Thyroid gland (tissue), 4 donors: Measurements from ENCODE around the gene SPINK1. TPM values are rescaled to one million over a fixed set of nuclear protein-coding genes. Genes with fewer than 3 reads are reported as not detected.
A peak's percentile ranks its signal among the peaks of the same experiment; 100 is the strongest.
"Not testable (repeated sequence)": the region's sequence is repeated elsewhere in the genome, so short reads cannot be mapped to it uniquely, and the experiment has no call there.

ENCODE experiments used
- DNase-seq, 2 donors: peaks; one replicate each; pipeline ENCODE4 v3.0.0-alpha.2; 2019
- H3K27ac ChIP-seq, 3 donors: fragments of 200-600 bp; sonication (generic); 1 replicate in 2 of 3; 2 replicates in 1 of 3; pipeline ENCODE4 v1.5.1; 2016 to 2019; ENCODE audit warnings: mild to moderate bottlenecking in 1 of 3, moderate library complexity in 1 of 3
- H3K27me3 ChIP-seq: fragments of 200-600 bp; sonication (generic); one replicate; pipeline ENCODE4 v1.5.1; 2019
- H3K36me3 ChIP-seq, 2 donors: fragments of 200-600 bp; sonication (generic); one replicate each; pipeline ENCODE4 v1.5.1; 2016 to 2019
- H3K4me1 ChIP-seq, 2 donors: fragments of 200-600 bp; sonication (generic); one replicate each; pipeline ENCODE4 v1.5.1; 2017 to 2019
- H3K4me3 ChIP-seq, 3 donors: fragments of 200-600 bp; sonication (generic); replicated peaks in 1 of 3; 1 replicate in 2 of 3; 2 replicates in 1 of 3; pipeline ENCODE4 v1.5.1; 2016; ENCODE audit warnings: mild to moderate bottlenecking in 1 of 3
- H3K9me3 ChIP-seq: fragments of 200-600 bp; sonication (generic); one replicate; pipeline ENCODE4 v1.5.1; 2017
- POLR2A ChIP-seq, 2 donors: fragments of 450-650 bp; IDR thresholded peaks; one replicate each; pipeline ENCODE4 v1.6.1; 2017; ENCODE audit warnings: antibody characterized with exemption in 2 of 2, mild to moderate bottlenecking in 2 of 2, moderate library complexity in 1 of 2
- WGBS, 2 donors: methylation state at CpG; one replicate each; pipeline ENCODE4 v1.1.5; 2017; 5-methylcytosine and 5-hydroxymethylcytosine counted together
- intact Hi-C: fragments of 100-400 bp; cut with DNase I; formaldehyde crosslinking; loops from one replicate; pipeline ENCODE4 v1.15.1; 2023
- total RNA-seq, 4 donors: library from RNA; depleted of rRNA; stranded (reverse); fragments of >200 nt; gene quantifications; one replicate each; pipeline ENCODE4 v1.2.3, GENCODE V29; 2016
- TF ChIP-seq, protein P1 (sequence below), 6 experiments: fragments of 200-600 bp in 3 of 6; fragments of 450-650 bp in 3 of 6; sonication (generic) in 3 of 6; IDR thresholded peaks; one replicate each; pipeline ENCODE4 v1.5.1; 2016 to 2019; ENCODE audit warnings: antibody characterized with exemption in 6 of 6, mild to moderate bottlenecking in 2 of 6, inconsistent platforms in 1 of 6, moderate library complexity in 1 of 6

SPINK1 gene
- total RNA-seq, 4 donors from 2014 or later, result not detected

DNA sequence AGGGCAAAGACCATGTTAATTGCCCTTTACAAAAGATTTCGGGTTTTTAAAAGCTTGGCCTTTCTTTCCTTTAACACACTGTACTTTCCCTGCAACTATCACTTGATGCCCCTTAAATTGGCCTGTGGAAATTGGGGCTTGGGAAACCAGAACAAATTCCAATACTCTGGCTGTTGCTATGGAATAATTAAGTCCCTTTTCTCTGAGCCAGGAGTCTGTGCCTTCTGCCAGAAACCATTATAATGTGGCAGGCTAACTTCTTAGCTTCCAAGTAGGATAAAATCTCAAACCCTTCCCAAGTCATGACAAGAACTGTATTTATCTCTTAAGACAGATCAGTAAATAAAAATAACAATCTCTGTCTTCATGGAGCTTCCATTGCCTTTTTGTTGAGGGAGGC, 1.1 kb upstream of the SPINK1 start:
- intact Hi-C loops, result no loop called here
- H3K4me3 ChIP-seq, result no peak overlapping the region
- no peak for TF ChIP-seq POLR2A (IDR thresholded peaks at IDR 0.05)
- TF ChIP-seq, protein P1, sequence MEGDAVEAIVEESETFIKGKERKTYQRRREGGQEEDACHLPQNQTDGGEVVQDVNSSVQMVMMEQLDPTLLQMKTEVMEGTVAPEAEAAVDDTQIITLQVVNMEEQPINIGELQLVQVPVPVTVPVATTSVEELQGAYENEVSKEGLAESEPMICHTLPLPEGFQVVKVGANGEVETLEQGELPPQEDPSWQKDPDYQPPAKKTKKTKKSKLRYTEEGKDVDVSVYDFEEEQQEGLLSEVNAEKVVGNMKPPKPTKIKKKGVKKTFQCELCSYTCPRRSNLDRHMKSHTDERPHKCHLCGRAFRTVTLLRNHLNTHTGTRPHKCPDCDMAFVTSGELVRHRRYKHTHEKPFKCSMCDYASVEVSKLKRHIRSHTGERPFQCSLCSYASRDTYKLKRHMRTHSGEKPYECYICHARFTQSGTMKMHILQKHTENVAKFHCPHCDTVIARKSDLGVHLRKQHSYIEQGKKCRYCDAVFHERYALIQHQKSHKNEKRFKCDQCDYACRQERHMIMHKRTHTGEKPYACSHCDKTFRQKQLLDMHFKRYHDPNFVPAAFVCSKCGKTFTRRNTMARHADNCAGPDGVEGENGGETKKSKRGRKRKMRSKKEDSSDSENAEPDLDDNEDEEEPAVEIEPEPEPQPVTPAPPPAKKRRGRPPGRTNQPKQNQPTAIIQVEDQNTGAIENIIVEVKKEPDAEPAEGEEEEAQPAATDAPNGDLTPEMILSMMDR (IDR thresholded peaks at IDR 0.05), result no peak
- no peaks in the 10 kb centered on the region for H3K27me3 ChIP-seq
- H3K36me3 ChIP-seq, result no peaks in the 10 kb centered on the region
- no peaks in the 10 kb centered on the region for H3K9me3 ChIP-seq
- no peaks in the 10 kb centered on the region for H3K4me1 ChIP-seq
- H3K27ac ChIP-seq, result no peak overlapping the region
- DNase-seq, result no peak
- WGBS, 2 donors, result 78 to 79% methylated on average over 1 of the region's 1 CpG

DNA sequence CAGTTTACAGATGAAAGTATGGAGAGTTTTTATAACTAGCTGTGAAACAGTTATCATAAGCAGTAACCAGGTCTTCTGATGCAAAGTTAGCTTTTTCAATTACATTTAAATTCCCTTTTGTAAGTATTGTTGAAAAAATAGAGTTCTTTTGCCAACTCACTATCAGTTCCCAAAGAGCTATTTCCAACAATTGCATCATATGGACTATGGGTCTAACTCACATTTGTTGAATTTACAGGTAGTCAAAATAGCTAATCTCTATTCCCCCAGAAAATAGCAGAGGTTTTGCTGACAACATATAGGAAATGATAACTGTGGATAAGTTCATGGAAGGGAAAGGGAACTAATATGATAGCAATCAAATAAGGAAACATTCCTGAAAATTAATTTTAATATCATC, 1.4 kb downstream of the SPINK1 start:
- Histone ChIP-seq H3K27me3 (no peaks in the 10 kb centered on the region), H3K27ac (no peak overlapping the region), H3K4me1 (no peaks in the 10 kb centered on the region), H3K36me3 (no peaks in the 10 kb centered on the region), H3K9me3 (no peaks in the 10 kb centered on the region), H3K4me3 (no peak overlapping the region)
- DNase-seq, result no peak
- intact Hi-C loops, result no loop called here
- TF ChIP-seq, protein P1 (IDR thresholded peaks at IDR 0.05), result no peak
- TF ChIP-seq POLR2A (IDR thresholded peaks at IDR 0.05), result no peak

DNA sequence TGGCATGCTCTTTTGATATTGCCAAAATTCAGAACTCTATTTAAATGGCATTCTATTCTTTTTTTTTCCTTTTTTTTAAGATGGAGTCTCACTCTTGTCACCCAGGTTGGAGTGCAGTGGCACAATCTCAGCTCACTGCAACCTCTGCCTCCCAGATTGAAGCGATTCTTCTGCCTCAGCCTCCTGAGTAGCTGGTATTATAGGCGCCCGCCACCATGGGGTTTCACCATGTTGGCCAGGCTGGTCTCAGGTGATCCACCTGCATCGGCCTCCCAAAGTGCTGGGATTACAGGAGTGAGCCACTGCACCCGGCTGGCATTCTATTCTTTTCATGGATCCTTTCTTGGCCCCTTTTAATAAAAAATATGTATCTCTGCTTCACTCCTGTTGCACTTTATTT, 4.5 kb downstream of the SPINK1 start:
- H3K36me3 ChIP-seq, intact Hi-C loops, H3K4me1 ChIP-seq, H3K9me3 ChIP-seq, H3K4me3 ChIP-seq, H3K27ac ChIP-seq, DNase-seq, H3K27me3 ChIP-seq: not testable (repeated sequence)
- 90 to 95% methylated on average over 5 of the region's 5 CpGs for WGBS, 2 donors

DNA sequence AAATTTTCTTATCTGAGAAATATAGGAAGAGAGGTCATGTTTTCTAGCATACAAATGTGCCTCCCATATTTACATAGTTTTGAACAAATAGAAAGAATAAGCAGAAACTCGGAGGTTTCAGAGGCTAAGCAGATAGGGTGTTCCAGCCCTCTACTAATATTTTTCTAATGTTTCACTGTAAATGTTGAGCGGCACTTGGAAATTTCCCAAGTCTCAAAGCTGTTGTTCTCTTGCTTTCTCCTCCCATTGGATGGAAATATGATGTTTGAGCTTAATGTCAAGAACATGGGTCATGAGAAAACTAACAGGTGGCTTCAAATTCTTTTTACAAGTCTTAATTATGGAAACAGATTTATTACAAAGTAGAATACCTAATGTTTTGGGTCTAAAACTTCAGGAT, 5.1 kb downstream of the SPINK1 start:
- intact Hi-C loops, result no loop called here
- TF ChIP-seq, protein P1 (IDR thresholded peaks at IDR 0.05), result no peak
- no peak for TF ChIP-seq POLR2A (IDR thresholded peaks at IDR 0.05)
- Histone ChIP-seq H3K27ac (no peak overlapping the region), H3K4me1 (no peaks in the 10 kb centered on the region), H3K27me3 (no peaks in the 10 kb centered on the region), H3K4me3 (no peak overlapping the region), H3K9me3 (no peaks in the 10 kb centered on the region), H3K36me3 (no peaks in the 10 kb centered on the region)
- WGBS, 2 donors, result 76 to 78% methylated on average over 2 of the region's 2 CpGs
- DNase-seq, result no peak

DNA sequence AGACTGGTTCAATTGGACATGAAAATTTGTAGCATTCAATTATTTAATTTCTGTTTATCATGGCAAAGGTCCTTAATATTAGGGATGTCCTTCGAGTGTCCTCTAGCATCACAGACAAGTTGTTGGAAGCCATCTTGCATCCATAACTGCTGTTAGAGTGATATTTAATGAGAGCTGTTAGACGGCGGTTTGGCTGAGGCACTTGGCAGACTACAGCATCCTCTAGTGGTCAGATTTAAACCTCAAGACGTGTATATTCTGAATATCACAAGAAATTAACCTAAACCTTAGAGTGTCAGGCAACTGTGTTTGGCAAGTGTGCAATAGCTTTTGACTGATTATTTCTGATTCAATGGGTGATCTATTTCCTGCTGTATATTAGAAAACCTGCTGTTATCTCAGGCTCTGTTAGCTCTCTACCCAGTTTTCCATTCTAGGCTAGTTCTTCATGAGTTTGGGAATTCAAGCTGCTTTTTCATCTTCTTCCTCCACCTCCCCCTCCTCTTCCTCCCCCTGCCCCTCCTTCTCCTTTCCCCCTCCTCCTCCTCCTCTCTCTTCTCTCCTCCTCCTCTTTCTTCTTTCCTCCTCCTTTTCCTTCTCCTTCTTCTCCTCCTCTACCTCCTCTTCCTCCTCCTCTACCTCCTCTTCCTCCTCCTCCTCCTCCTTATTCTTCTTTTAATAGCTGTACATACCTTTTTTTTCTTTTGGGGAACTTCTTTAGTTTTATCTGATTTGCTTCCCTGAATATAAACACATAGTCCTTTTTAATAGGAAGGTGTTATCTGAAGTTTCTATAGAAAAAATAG, 8.6 kb downstream of the SPINK1 start:
- no peaks in the 10 kb centered on the region for H3K27me3 ChIP-seq
- intact Hi-C loops, result loop anchor here (5.0 kb wide), 1 partner anchor 196 kb away; no protein-coding TSS in a partner anchor
- peak; percentile 22 to 32 for DNase-seq
- no peak overlapping the region for H3K27ac ChIP-seq
- H3K36me3 ChIP-seq, result no peaks in the 10 kb centered on the region
- 4 to 8% methylated on average over 4 of the region's 4 CpGs for WGBS, 2 donors
- H3K4me1 ChIP-seq, result no peaks in the 10 kb centered on the region
- no peak overlapping the region for H3K4me3 ChIP-seq
- TF ChIP-seq POLR2A (IDR thresholded peaks at IDR 0.05), result no peak
- TF ChIP-seq, protein P1 (IDR thresholded peaks at IDR 0.05), result peak; percentile 53 to 95 (median 82)
- H3K9me3 ChIP-seq, result no peaks in the 10 kb centered on the region

DNA sequence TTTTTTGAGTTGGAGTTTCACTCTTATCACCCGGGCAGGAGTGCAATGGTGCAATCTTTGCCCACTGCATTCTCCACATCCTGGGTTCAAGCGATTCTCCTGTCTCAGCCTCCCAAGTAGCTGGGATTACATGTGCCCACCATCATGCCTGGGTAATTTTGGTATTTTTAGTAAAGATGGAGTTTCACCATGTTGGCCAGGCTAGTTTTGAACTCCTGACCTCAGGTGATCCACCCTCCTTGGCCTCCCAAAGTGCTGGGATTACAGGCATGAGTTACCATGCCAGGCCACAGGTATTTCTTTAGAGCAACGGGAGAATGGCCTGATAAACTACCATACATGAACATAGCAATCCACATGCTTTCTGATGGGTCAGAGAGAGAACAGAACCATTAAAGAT, 9.2 kb downstream of the SPINK1 start:
- intact Hi-C loops, result loop anchor here (5.0 kb wide), 1 partner anchor 195 kb away; no protein-coding TSS in a partner anchor
- DNase-seq, H3K4me1 ChIP-seq, H3K36me3 ChIP-seq, H3K4me3 ChIP-seq, H3K9me3 ChIP-seq, H3K27me3 ChIP-seq, H3K27ac ChIP-seq: not testable (repeated sequence)
- 86 to 93% methylated on average over 3 of the region's 3 CpGs for WGBS, 2 donors
